Retina (tissue), 1 donor: Measurements from ENCODE around the gene ZDHHC11B.
A peak's percentile ranks its signal among the peaks of the same experiment; 100 is the strongest.
"Not testable (repeated sequence)": the region's sequence is repeated elsewhere in the genome, so short reads cannot be mapped to it uniquely, and the experiment has no call there.

Source experiments
- DNase-seq: peaks from one replicate; pipeline ENCODE4 v3.0.0-alpha.2; 2016

The ZDHHC11B gene

GRCh38 chr5:766666-767431, 17.7 kb downstream of the ZDHHC11B start:
- no peak for DNase-seq

GRCh38 chr5:765948-766631, 18.4 kb downstream of the ZDHHC11B start:
- no peak for DNase-seq

GRCh38 chr5:763998-764781, 20.3 kb downstream of the ZDHHC11B start:
- DNase-seq, result no peak

GRCh38 chr5:763397-763796, 21.1 kb downstream of the ZDHHC11B start:
- no peak for DNase-seq

- DNase-seq, result not testable (repeated sequence)
Measured at GRCh38 chr5:762996-763395, 21.5 kb downstream of the ZDHHC11B start.

- DNase-seq, result peak; percentile 42
Measured at GRCh38 chr5:761854-762710, 22.4 kb downstream of the ZDHHC11B start.

- DNase-seq, result peak; percentile 2
Measured at GRCh38 chr5:761059-761771, 23.3 kb downstream of the ZDHHC11B start.

GRCh38 chr5:760363-761058, 24.0 kb downstream of the ZDHHC11B start:
- DNase-seq, result peak; percentile 17

- DNase-seq, result no peak
Measured at GRCh38 chr5:759781-760362, 24.7 kb downstream of the ZDHHC11B start.

GRCh38 chr5:759111-759751, 25.3 kb downstream of the ZDHHC11B start:
- DNase-seq, result peak; percentile 84

- DNase-seq, result peak; percentile 62
Measured at GRCh38 chr5:758698-759053, 25.9 kb downstream of the ZDHHC11B start.

GRCh38 chr5:757931-758697, 26.4 kb downstream of the ZDHHC11B start:
- peak; percentile 95 for DNase-seq

GRCh38 chr5:757346-757930, 27.1 kb downstream of the ZDHHC11B start:
- DNase-seq, result peak; percentile 70

GRCh38 chr5:756865-757345, 27.6 kb downstream of the ZDHHC11B start:
- peak; percentile 79 for DNase-seq

GRCh38 chr5:756171-756570, 28.4 kb downstream of the ZDHHC11B start:
- DNase-seq, result peak; percentile 32

GRCh38 chr5:754143-754632, 30.3 kb downstream of the ZDHHC11B start:
- DNase-seq, result not testable (repeated sequence)

- not testable (repeated sequence) for DNase-seq
Measured at GRCh38 chr5:753567-754142, 30.9 kb downstream of the ZDHHC11B start.

GRCh38 chr5:752532-753115, 31.9 kb downstream of the ZDHHC11B start:
- DNase-seq, result not testable (repeated sequence)
